Tibial artery (tissue), 4 donors: ENCODE data around the gene GRIK3.

Experiments
- DNase-seq, 2 donors: peaks; one replicate each; pipeline ENCODE4 v3.0.0-alpha.2; 2019
- H3K27ac ChIP-seq, 2 donors: fragments of 200-600 bp; sonication (generic) in 1 of 2; 1 replicate in 1 of 2; 2 replicates in 1 of 2; pipeline ENCODE4 v1.5.1; 2018 to 2019; ENCODE audit warnings: mild to moderate bottlenecking in 1 of 2
- H3K27me3 ChIP-seq, 2 donors: fragments of 200-600 bp; sonication (generic) in 1 of 2; one replicate each; pipeline versions ENCODE4 v1.5.1 to v1.6.0; 2016 to 2019
- H3K36me3 ChIP-seq, 3 donors: fragments of 200-600 bp; sonication (generic) in 2 of 3; one replicate each; pipeline ENCODE4 v1.5.1; 2016 to 2019; ENCODE audit warnings: mild to moderate bottlenecking in 2 of 3
- H3K4me1 ChIP-seq, 4 donors: fragments of 200-600 bp; sonication (generic) in 2 of 4; 1 replicate in 3 of 4; 2 replicates in 1 of 4; pipeline ENCODE4 v1.5.1; 2016 to 2019
- H3K4me3 ChIP-seq, 2 donors: fragments of 200-600 bp; sonication (generic) in 1 of 2; 1 replicate in 1 of 2; 2 replicates in 1 of 2; pipeline ENCODE4 v1.5.1; 2018 to 2019; ENCODE audit warnings: mild to moderate bottlenecking in 2 of 2
- H3K9me3 ChIP-seq, 3 donors: fragments of 200-600 bp; sonication (generic) in 1 of 3; one replicate each; pipeline ENCODE4 v1.5.1; 2016 to 2019
- CTCF ChIP-seq, 2 experiments: fragments of 200-600 bp in 1 of 2; fragments of 450-650 bp in 1 of 2; IDR thresholded peaks; one replicate each; pipeline ENCODE4 v1.5.1; 2017 to 2019; ENCODE audit warnings: antibody characterized with exemption in 2 of 2, mild to moderate bottlenecking in 1 of 2, moderate library complexity in 1 of 2
- intact Hi-C: fragments of 100-400 bp; cut with DNase I; formaldehyde crosslinking; loops from one replicate; pipeline ENCODE4 v1.15.0; 2023; ENCODE audit warnings: low total_unique reads

Gene GRIK3

GRCh38 chr1:37012226-37012625, 22.1 kb downstream of the GRIK3 start:
- H3K9me3 ChIP-seq = no peaks in the 10 kb centered on the region
- no peaks in the 10 kb centered on the region for H3K36me3 ChIP-seq
- intact Hi-C loops = no loop called here
- no peak for TF ChIP-seq CTCF (IDR thresholded peaks at IDR 0.05)
- H3K27ac ChIP-seq = no peak overlapping the region
- H3K4me3 ChIP-seq = no peak overlapping the region
- no peaks in the 10 kb centered on the region for H3K4me1 ChIP-seq
- no peak for DNase-seq
- peaks cover 0 to 27% of the 10 kb centered on the region in 2 donors for H3K27me3 ChIP-seq

- H3K9me3 ChIP-seq = no peaks in the 10 kb centered on the region
- H3K27me3 ChIP-seq = peaks cover 0 to 27% of the 10 kb centered on the region in 2 donors
- H3K27ac ChIP-seq = no peak overlapping the region
- no peak for DNase-seq
- no peaks in the 10 kb centered on the region for H3K36me3 ChIP-seq
- no peaks in the 10 kb centered on the region for H3K4me1 ChIP-seq
- intact Hi-C loops = no loop called here
- H3K4me3 ChIP-seq = no peak overlapping the region
- TF ChIP-seq CTCF (IDR thresholded peaks at IDR 0.05) = no peak
Measured at GRCh38 chr1:37010011-37010410, 24.3 kb downstream of the GRIK3 start.

- Histone ChIP-seq H3K4me3 (no peak overlapping the region), H3K9me3 (no peaks in the 10 kb centered on the region), H3K27ac (no peak overlapping the region), H3K36me3 (no peaks in the 10 kb centered on the region), H3K27me3 (peaks cover 0 to 26% of the 10 kb centered on the region in 2 donors), H3K4me1 (no peaks in the 10 kb centered on the region)
- no peak for TF ChIP-seq CTCF (IDR thresholded peaks at IDR 0.05)
- intact Hi-C loops = no loop called here
- no peak for DNase-seq
Measured at GRCh38 chr1:37009521-37009920, 24.8 kb downstream of the GRIK3 start.

- TF ChIP-seq CTCF (IDR thresholded peaks at IDR 0.05) = no peak
- no peaks in the 10 kb centered on the region for H3K4me1 ChIP-seq
- no peaks in the 10 kb centered on the region for H3K36me3 ChIP-seq
- no peak for DNase-seq
- no peak overlapping the region for H3K4me3 ChIP-seq
- peaks cover 0 to 14% of the 10 kb centered on the region in 2 donors for H3K27me3 ChIP-seq
- no peaks in the 10 kb centered on the region for H3K9me3 ChIP-seq
- intact Hi-C loops = no loop called here
- no peak overlapping the region for H3K27ac ChIP-seq
Measured at GRCh38 chr1:37006132-37006868, 28.0 kb downstream of the GRIK3 start.

- intact Hi-C loops = no loop called here
- no peaks in the 10 kb centered on the region for H3K36me3 ChIP-seq
- TF ChIP-seq CTCF (IDR thresholded peaks at IDR 0.05) = no peak
Measured at GRCh38 chr1:37002898-37003297, 31.4 kb downstream of the GRIK3 start.

More at GRCh38 chr1:37002898-37003297, 31.4 kb downstream of the GRIK3 start:
- H3K4me3 ChIP-seq = no peak overlapping the region
- peaks cover 0 to 19% of the 10 kb centered on the region in 2 donors for H3K27me3 ChIP-seq
- no peaks in the 10 kb centered on the region for H3K9me3 ChIP-seq
- DNase-seq = no peak
- H3K27ac ChIP-seq = no peak overlapping the region
- H3K4me1 ChIP-seq = no peaks in the 10 kb centered on the region
